GM18519 (cell line): ENCODE measurements around the gene DKC1.

Source experiments
- ATAC-seq: cut with Tn5 transposase; IDR thresholded peaks from one replicate; pipeline ENCODE4 v1.9.1; 2021; ENCODE audit warnings: mild to moderate bottlenecking, moderate library complexity; ENCODE audit not compliant: unreplicated experiment, low FRiP score

Gene DKC1

DNA sequence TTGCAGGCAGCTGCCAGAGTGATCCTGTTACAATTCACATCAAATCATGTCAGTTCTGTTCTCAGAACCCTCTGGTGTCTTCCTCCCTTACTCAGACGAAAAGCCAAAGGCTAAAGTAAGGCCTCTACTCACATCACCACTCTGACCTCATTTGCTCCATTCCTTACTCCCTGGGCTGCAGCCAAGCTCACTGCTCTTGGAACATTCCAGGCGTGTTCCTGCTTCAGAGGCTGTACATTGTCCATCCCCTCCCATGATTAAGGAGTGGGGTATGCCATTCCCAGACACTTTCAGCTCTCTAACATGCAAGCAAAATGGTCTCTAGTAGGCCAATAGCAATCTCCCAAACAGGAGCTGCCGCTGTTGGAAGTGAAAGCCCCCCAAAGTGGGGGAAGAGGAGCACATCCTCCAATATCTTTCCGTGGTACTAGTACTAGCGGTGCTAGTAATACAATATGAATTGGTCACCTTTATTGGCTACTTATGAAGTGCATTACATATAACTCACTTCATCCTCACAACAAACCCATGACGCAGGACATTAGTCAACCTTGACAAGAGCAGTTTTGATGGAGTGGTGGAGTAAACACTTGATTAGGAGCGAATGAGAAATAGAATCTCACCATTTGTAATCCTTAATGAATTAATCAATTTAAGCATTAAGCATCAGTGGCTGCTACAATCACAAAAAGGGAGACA is 26.8 kb upstream of the DKC1 start:
- no peak for ATAC-seq

DNA sequence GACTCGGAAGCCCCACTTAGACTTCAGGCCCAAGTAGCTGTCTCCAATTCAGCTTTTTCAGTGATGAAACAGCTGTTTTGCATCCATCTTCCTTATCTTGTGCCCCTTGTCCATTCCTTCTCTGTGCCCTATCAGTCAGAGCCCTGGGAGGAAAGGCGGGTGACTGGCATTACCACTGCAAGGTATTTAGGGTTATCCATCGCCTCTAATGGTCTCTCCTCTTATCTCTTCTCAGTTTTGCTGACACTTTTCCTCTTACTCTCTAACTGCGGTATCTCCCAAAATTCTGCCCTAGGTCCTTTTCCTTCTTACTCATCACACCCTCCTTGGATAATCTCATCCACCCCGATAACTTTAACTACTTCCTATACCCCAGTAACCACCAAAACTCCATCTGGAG is 25.5 kb upstream of the DKC1 start:
- no peak for ATAC-seq

- no peak for ATAC-seq
Observed at GRCh38 chrX:154738011-154738738, 24.5 kb upstream of the DKC1 start.

- no peak for ATAC-seq
Observed at GRCh38 chrX:154739952-154740465, 22.7 kb upstream of the DKC1 start.

- no peak for ATAC-seq
Observed at GRCh38 chrX:154742613-154743012, 20.1 kb upstream of the DKC1 start.

DNA sequence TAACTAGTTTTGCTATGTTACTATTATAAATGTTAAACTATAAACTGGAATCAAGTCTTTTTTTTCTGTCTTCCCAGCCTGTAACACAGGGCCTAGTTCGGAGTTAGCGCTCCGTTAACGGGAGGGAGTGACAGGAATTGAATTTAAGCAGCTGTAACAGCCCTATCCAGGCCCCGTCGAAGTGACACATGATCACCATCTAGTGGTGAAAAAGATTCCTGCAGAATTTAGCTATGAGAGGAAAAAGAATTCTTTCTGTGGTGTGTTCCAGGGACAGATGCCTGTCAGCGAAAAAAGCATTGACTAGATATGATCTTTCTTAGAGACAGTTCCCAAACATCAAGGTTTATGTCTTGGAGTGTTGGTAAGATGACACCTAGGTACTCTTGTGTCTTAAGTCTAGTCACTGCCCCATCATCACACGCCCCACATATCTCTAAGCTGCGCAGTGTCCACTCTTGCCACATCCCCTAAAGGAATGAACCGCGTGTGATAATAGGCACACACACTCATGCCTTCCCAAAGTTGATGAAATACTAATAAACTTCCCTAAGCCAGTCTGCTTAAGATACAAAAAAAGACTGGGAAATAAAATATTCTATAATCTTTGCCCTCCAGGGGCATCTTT is 13.8 kb upstream of the DKC1 start:
- no peak for ATAC-seq

DNA sequence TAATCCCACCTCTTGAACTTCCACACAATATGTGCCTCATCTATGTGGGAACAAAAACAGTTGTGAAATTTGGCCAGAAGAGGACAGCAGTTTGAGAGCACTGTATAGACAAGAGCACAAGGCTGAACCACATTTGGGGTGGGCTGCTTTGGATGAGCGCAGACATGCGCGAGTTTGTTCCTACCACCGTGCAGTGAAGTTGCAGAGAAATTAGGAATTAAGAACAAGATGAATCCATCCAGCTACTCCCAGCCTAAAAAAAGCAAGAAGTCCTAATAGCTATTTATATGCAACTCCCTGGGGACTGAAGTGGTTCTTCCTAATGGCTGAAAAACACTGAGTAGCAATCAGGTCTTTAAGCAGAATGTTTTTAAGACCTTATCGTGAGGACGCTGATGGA is 12.8 kb upstream of the DKC1 start:
- ATAC-seq, result no peak

GRCh38 chrX:154750301-154751202 is 12.1 kb upstream of the DKC1 start, which contains the start of gene GAB3:
Gene GAB3 (minus strand): TSS chrX:154751077. CDS start chrX:154751025, 52 bp downstream.
- ATAC-seq, result no peak

DNA sequence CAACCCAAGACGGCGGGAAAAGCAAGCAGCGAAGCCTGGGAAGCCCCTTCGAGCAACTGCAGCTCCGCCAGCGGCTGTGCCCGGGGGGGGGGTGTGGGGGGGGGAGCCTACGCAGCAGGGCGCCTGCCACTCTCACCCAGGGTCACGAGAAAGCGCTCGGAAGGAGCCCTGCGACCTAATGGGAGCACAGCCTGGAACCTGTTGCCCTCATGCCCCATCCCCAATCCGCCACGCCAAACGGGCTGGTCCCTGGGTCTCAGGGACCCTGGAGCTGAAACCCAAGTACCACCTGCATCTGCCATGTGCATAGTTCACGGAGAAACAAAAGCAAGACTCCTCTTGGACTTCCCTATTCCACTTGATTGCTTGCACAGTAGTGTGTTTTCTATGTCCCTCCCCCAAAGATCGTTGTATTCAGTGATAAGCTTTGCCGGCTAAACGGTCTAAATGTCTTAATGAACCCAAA is 11.4 kb upstream of the DKC1 start:
- ATAC-seq, result no peak

GRCh38 chrX:154751669-154752271 is 10.9 kb upstream of the DKC1 start:
- no peak for ATAC-seq

DNA sequence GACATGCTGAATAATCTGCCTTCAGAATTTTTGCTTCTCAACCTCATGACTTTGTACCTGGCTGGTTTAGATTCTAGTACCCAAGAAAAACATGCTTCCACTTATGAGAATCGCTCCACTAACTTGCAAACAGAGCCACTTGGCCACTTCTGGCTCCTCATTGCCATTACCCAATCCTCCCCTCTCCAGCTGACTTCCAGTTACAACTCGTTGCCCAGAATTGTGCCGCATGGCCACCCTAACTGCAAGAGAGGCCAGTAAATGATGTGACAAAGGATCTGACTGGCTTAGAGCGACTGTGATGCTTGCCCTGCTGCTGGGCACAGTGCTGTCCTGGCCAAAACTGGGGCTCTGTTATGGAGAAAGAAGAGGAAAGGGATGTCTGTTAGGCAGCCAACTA is 4.0 kb upstream of the DKC1 start:
- no peak for ATAC-seq

- no peak for ATAC-seq
Observed at GRCh38 chrX:154761977-154762536, 607 bp upstream of the DKC1 start.

DNA sequence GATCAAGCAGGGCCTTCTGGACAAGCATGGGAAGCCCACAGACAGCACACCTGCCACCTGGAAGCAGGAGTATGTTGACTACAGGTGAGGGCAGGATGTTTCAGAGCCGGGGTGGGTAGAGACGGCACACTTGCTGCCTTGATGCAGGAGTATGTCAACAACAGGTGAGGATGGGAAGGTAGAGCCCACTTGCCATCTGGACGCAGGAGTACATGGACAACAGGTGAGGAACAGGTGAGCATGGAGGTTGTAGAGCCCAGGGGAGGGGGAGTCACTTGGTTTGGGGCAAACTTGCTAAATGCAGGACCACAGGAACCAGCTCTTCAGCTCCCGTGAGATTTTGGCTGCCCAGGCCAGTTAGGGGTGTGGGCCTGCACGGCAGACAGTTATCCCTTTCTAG is 12.0 kb downstream of the DKC1 start:
- ATAC-seq, result no peak

GRCh38 chrX:154775419-154776349 is 13.0 kb downstream of the DKC1 start:
- ATAC-seq, result no peak

DNA sequence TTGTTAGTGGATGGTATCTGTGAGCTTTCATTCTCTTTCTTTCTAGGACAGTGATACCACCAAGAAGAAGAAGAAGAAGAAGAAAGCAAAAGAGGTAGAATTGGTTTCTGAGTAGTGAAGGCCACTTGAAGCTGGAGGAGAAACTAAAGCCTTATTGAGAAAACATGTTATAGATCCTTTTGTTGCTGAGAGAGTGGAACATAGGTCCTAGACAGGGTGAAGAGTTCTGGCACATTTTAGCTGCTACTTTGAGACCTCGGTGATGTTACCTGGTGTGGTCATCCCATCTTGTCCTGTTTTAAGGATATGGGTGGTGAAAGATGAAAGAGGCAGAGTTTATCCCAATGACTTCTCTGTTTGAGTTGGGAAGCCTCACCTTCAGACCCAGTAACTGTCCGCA is 14.1 kb downstream of the DKC1 start:
- no peak for ATAC-seq

GRCh38 chrX:154779261-154779660 is 16.6 kb downstream of the DKC1 start:
- no peak for ATAC-seq

GRCh38 chrX:154780968-154781367 is 18.3 kb downstream of the DKC1 start:
- no peak for ATAC-seq

DNA sequence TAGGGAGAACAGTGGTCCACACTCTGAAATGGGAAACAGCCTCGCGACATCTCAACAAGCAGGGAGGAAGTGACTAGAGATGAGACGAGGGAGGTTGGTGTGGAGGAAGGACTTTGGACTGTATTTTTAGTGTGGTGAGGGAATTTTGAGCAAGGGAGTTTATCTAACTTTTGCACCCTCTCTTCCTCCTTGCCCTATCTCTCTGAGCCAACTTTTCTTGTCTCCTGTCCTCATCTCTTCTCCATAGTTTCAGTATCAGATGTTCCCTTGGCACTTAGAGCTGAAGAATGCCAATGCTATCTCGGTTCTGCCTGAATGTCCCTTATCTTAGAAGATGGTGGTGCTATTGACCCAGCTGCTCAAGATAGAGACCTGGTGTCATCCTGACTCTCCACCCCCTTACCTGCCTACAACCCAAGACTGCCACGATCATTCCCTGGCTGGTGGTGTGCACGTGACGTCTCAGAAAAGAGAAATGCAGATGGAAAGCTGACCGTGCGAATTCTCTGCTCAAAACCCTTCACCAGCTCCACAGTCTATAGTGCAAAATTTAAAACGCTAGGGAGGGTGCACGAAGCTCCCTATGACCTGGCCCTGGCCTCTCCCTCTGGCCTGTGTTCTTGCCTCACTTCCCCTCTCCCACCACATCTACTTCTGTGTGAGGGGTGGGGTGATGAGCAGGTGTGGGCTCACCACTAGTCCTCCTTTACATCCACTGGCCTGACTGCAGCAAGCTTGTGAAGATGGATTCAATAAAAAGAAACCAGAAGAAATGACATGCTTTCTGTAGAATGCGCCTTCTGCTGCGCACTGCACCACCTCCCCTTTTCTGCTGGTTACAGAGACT is 21.7 kb downstream of the DKC1 start:
- no peak for ATAC-seq
